ENCODE data around the gene MCUB. TPM values are rescaled to one million over a fixed set of nuclear protein-coding genes. Genes with fewer than 3 reads are reported as not detected.

The MCUB gene
- total and polyA plus RNA-seq, 7 donors = 4.2 to 18.0 (median 8.2) TPM

DNA sequence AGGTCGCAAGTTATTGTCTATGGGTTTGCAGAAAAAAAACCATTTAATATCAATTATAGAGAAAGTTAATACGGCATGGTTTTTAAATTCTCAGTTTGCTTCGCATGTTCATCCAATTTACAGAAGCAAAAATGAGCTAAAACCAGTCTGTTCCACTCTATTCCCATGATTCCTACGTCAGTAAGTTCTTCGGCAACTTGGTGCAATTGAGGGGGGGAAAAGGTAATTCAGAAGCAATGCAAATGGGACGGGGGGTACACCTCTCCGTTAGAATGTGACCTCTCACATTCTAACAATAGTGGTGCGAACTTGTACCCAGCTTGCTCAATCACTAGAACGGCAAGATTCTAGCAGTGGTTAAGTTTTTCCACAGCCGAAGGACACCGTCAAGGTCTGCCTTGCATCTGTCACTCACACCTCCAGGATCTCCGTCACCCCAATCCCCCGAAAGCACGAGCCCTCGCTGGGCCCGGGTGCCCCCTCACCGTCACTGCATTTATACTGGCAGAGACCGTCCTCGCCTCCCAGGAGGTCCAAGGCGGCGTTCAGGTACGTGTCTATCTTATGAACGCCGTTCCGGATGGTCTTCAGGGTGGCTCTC, 169.2 kb downstream of the MCUB start:
- Histone ChIP-seq H3K36me3 (no peaks in the 10 kb centered on the region), H3K9me3 (no peaks in the 10 kb centered on the region), H3K27ac (peak overlapping the region; percentile 74 to 81 (median 78)), H3K27me3 (no peaks in the 10 kb centered on the region), H3K4me1 (peaks cover 0 to 17% (median 10%) of the 10 kb centered on the region in 4 donors), H3K4me3 (peak overlapping the region; percentile 57 to 96 (median 70))
- TF ChIP-seq EP300 (IDR thresholded peaks at IDR 0.05) (no peak), CTCF (IDR thresholded peaks at IDR 0.05) (no peak), POLR2AphosphoS5 (IDR thresholded peaks at IDR 0.05) (no peak), POLR2A (IDR thresholded peaks at IDR 0.05) (no peak)
- no peak for DNase-seq
- 1 to 3% methylated on average over 25 of the region's 25 CpGs for WGBS, 2 donors
- intact Hi-C loops (cut with DNase I) = no loop called here

GRCh38 chr4:109729718-109730618, 169.9 kb downstream of the MCUB start, which contains the start of gene PLA2G12A:
TSS of gene PLA2G12A (minus strand) at chr4:109730070. CDS start at chr4:109729809, 261 bp downstream.
- Histone ChIP-seq H3K4me1 (peaks cover 0 to 17% (median 10%) of the 10 kb centered on the region in 4 donors), H3K9me3 (no peaks in the 10 kb centered on the region), H3K4me3 (peak within 1 kb of the TSS; percentile 57 to 96 (median 70)), H3K27ac (peak within 1 kb of the TSS; percentile 74 to 81 (median 78)), H3K36me3 (no peaks in the 10 kb centered on the region), H3K27me3 (no peaks in the 10 kb centered on the region)
- DNase-seq = peak; percentile 82
- TF ChIP-seq EP300 (IDR thresholded peaks at IDR 0.05) (no peak), POLR2AphosphoS5 (IDR thresholded peaks at IDR 0.05) (peak; percentile 56 to 71 (median 65))
- WGBS, 2 donors = 1% methylated on average over 82 of the region's 83 CpGs
- intact Hi-C loops (cut with DNase I) = loop anchor here (1.0 to 5.0 kb wide), 3 partner anchors 27 to 298 kb away; partner anchors contain the start of genes CASP6, GAR1 and SEC24B

GRCh38 chr4:109730619-109731545, 170.8 kb downstream of the MCUB start:
- Histone ChIP-seq H3K27ac (peak overlapping the region; percentile 74 to 81 (median 78)), H3K27me3 (no peaks in the 10 kb centered on the region), H3K9me3 (no peaks in the 10 kb centered on the region), H3K36me3 (no peaks in the 10 kb centered on the region), H3K4me1 (peaks cover 0 to 17% (median 10%) of the 10 kb centered on the region in 4 donors), H3K4me3 (peak overlapping the region; percentile 57 to 96 (median 70))
- 50 to 55% methylated on average over 21 of the region's 21 CpGs for WGBS, 2 donors
- DNase-seq = no peak
- intact Hi-C loops (cut with DNase I) = loop anchor here (1.0 to 5.0 kb wide), 3 partner anchors 28 to 299 kb away; partner anchors contain the start of genes CASP6, GAR1 and SEC24B
- no peak for TF ChIP-seq CTCF (IDR thresholded peaks at IDR 0.05)
- no peak for TF ChIP-seq POLR2AphosphoS5 (IDR thresholded peaks at IDR 0.05)
- TF ChIP-seq EP300 (IDR thresholded peaks at IDR 0.05) = no peak
- TF ChIP-seq POLR2A (IDR thresholded peaks at IDR 0.05) = no peak

DNA sequence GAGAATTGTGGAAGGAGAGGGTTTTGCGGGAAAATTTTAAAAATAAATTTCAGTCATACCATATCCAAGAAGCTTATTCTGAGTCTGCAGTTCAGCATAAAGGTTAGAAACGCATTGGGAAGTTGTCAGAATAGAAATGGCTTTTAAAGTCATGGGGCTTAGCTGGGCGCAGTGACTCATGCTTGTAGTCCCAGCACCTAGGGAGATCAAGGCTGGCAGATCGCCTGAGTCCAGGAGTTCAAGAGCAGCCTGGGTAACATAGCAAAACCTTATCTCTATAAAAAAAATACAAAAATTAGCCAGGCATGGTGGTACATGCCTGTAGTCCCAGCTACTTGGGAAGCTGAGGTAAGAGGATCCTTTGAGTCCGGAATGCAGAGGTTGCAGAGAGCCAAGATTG, 173.7 kb downstream of the MCUB start:
- no peaks in the 10 kb centered on the region for H3K27me3 ChIP-seq
- H3K36me3 ChIP-seq = no peaks in the 10 kb centered on the region
- DNase-seq = no peak
- WGBS, 2 donors = 94% methylated on average over 5 of the region's 5 CpGs
- peaks cover 0 to 13% (median 9%) of the 10 kb centered on the region in 4 donors for H3K4me1 ChIP-seq
- H3K9me3 ChIP-seq = no peaks in the 10 kb centered on the region
- intact Hi-C loops (cut with DNase I) = loop anchor here (5.0 kb wide), 1 partner anchor 301 kb away; the partner anchor contains the start of gene SEC24B
- no peak overlapping the region for H3K27ac ChIP-seq
- H3K4me3 ChIP-seq = no peak overlapping the region
- no peak for TF ChIP-seq POLR2AphosphoS5 (IDR thresholded peaks at IDR 0.05)
- TF ChIP-seq EP300 (IDR thresholded peaks at IDR 0.05) = no peak
- no peak for TF ChIP-seq CTCF (IDR thresholded peaks at IDR 0.05)
- TF ChIP-seq POLR2A (IDR thresholded peaks at IDR 0.05) = no peak
